ENCODE results near the gene CCNJ. TPM values are rescaled to one million over a fixed set of nuclear protein-coding genes. Genes with fewer than 3 reads are reported as not detected.
"Not testable (repeated sequence)": the region's sequence is repeated elsewhere in the genome, so short reads cannot be mapped to it uniquely, and the experiment has no call there.

Gene CCNJ
- polyA plus RNA-seq (2011; rRNA removed): 4.4 and 5.6 TPM in 2 replicates
- 6.7 and 10.3 TPM in 2 replicates for polyA minus RNA-seq (2011; rRNA and poly(A)+ RNA removed)

GRCh38 chr10:96043033-96043892 lies at the start of gene CCNJ:
TSS of gene CCNJ (plus strand) at chr10:96043583. CDS start at chr10:96044394, 811 bp downstream.
- TF ChIP-seq, protein P1, sequence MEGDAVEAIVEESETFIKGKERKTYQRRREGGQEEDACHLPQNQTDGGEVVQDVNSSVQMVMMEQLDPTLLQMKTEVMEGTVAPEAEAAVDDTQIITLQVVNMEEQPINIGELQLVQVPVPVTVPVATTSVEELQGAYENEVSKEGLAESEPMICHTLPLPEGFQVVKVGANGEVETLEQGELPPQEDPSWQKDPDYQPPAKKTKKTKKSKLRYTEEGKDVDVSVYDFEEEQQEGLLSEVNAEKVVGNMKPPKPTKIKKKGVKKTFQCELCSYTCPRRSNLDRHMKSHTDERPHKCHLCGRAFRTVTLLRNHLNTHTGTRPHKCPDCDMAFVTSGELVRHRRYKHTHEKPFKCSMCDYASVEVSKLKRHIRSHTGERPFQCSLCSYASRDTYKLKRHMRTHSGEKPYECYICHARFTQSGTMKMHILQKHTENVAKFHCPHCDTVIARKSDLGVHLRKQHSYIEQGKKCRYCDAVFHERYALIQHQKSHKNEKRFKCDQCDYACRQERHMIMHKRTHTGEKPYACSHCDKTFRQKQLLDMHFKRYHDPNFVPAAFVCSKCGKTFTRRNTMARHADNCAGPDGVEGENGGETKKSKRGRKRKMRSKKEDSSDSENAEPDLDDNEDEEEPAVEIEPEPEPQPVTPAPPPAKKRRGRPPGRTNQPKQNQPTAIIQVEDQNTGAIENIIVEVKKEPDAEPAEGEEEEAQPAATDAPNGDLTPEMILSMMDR (IDR thresholded peaks at IDR 0.05; ENCODE audit: insufficient read depth, low read depth, low read length): no peak
- ChIA-PET CTCF (interaction anchor here (1.1 to 1.4 kb wide), 2 partner anchors 13 to 26 kb away, joined by 3 to 5 read pairs; no protein-coding TSS in a partner anchor), POLR2A (no interaction called here)
- Histone ChIP-seq H3K36me3 (ENCODE audit: control insufficient read depth, insufficient read depth, low read length) (no peaks in the 10 kb centered on the region), H3K27me3 (ENCODE audit: control insufficient read depth, insufficient read depth, low read length) (0 out of 2 replicates have a peak, but pooled peaks cover 1% of the 10 kb centered on the region), H3K4me3 (ENCODE audit: low read depth, low read length) (peak within 1 kb of the TSS; percentile 90)
- peak; percentile 42 for DNase-seq (ENCODE audit: low read depth)

GRCh38 chr10:95994376-95994775 lies 49.0 kb upstream of the CCNJ start:
- H3K36me3 ChIP-seq (ENCODE audit: control insufficient read depth, insufficient read depth, low read length); H3K27me3 ChIP-seq (ENCODE audit: control insufficient read depth, insufficient read depth, low read length); H3K4me3 ChIP-seq (ENCODE audit: low read depth, low read length); DNase-seq (ENCODE audit: low read depth); POLR2A ChIA-PET: not testable (repeated sequence)
- CTCF ChIA-PET: interaction anchor here (0.9 kb wide), 1 partner anchor 346 kb away, joined by 3 read pairs; no protein-coding TSS in a partner anchor

DNA sequence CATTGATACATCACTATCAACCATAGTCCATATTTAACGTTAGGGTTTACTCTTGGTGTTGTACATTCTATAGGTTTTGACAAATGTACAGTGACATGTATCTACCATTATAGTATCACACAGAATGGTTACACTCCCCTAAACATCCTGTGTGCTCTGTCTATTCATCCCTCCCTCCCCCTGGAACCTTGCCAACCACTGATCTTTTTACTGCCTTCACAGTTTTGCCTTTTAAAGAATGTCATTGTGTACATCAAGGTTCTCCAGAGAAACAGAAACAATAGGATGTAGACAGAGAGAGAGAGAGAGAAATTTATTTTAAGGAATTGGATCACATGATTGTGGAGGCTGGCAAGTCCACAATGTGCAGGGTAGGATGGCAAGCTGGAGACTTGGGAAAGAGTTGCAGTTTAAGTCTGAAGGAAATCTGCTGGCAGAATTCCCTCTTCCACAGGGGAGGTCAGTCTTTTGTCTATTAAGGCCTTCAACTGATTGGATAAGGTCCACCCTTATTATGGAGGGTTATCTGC lies 45.1 kb upstream of the CCNJ start:
- Histone ChIP-seq H3K4me3 (ENCODE audit: low read depth, low read length) (no peak overlapping the region), H3K36me3 (ENCODE audit: control insufficient read depth, insufficient read depth, low read length) (no peaks in the 10 kb centered on the region), H3K27me3 (ENCODE audit: control insufficient read depth, insufficient read depth, low read length) (no peaks in the 10 kb centered on the region)
- ChIA-PET POLR2A (no interaction called here), CTCF (no interaction called here)
- TF ChIP-seq, protein P1 (IDR thresholded peaks at IDR 0.05; ENCODE audit: insufficient read depth, low read depth, low read length): no peak
- DNase-seq (ENCODE audit: low read depth): no peak

DNA sequence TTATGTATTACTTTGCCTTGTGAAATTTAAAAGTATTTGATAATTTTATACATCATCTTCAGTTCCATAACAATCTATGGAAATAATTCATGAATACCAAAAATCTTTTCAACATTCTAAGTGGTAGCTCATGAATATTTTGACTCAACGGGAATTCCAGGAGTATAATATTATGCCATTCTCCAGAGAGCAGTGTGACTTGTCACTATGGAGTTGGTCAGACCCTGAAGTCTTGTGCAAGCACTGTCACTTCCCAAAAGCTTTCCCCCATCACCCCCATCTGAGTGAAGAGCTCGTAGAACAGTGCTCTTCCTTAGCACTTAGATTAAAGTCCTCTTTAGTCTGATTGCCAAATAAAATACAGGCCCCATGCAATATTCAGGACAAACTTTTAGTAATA lies 29.4 kb upstream of the CCNJ start:
- no peak for DNase-seq (ENCODE audit: low read depth)
- Histone ChIP-seq H3K4me3 (ENCODE audit: low read depth, low read length) (no peak overlapping the region), H3K27me3 (ENCODE audit: control insufficient read depth, insufficient read depth, low read length) (no peaks in the 10 kb centered on the region), H3K36me3 (ENCODE audit: control insufficient read depth, insufficient read depth, low read length) (no peaks in the 10 kb centered on the region)
- CTCF ChIA-PET: interaction anchor here (1.5 to 5.9 kb wide), 3 partner anchors 13 to 321 kb away, joined by 4 to 48 read pairs (median 20); no protein-coding TSS in a partner anchor
- TF ChIP-seq, protein P1 (IDR thresholded peaks at IDR 0.05; ENCODE audit: insufficient read depth, low read depth, low read length): no peak
- POLR2A ChIA-PET: no interaction called here

- ChIA-PET POLR2A (no interaction called here), CTCF (interaction anchor here (5.0 to 5.9 kb wide), 3 partner anchors 12 to 324 kb away, joined by 20 to 48 read pairs (median 43); no protein-coding TSS in a partner anchor)
- no peaks in the 10 kb centered on the region for H3K36me3 ChIP-seq (ENCODE audit: control insufficient read depth, insufficient read depth, low read length)
- no peak for DNase-seq (ENCODE audit: low read depth)
- TF ChIP-seq, protein P1 (IDR thresholded peaks at IDR 0.05; ENCODE audit: insufficient read depth, low read depth, low read length): no peak
- no peaks in the 10 kb centered on the region for H3K27me3 ChIP-seq (ENCODE audit: control insufficient read depth, insufficient read depth, low read length)
- H3K4me3 ChIP-seq (ENCODE audit: low read depth, low read length): no peak overlapping the region
Observed at GRCh38 chr10:96014473-96015102, 28.8 kb upstream of the CCNJ start.

Data from BJ (cell line).